ENCODE measurements around the gene POLRMT. TPM values are rescaled to one million over a fixed set of nuclear protein-coding genes. Genes with fewer than 3 reads are reported as not detected.
"Not testable (repeated sequence)": the region's sequence is repeated elsewhere in the genome, so short reads cannot be mapped to it uniquely, and the experiment has no call there.

POLRMT gene
- total RNA-seq, 1 donor from 2014 or later: 36.0 TPM

GRCh38 chr19:588093-588740 is 45.1 kb downstream of the POLRMT start:
- H3K36me3 ChIP-seq: peaks cover 4% of the 10 kb centered on the region
- H3K4me3 ChIP-seq: no peak overlapping the region
- ATAC-seq: peak; percentile 59
- H3K27ac ChIP-seq: no peak overlapping the region
- H3K9me3 ChIP-seq: no peaks in the 10 kb centered on the region
- peaks cover 10% of the 10 kb centered on the region for H3K4me1 ChIP-seq
- DNase-seq: peak; percentile 83
- intact Hi-C loops (cut with DNase I): no loop called here
- TF ChIP-seq, protein P1, sequence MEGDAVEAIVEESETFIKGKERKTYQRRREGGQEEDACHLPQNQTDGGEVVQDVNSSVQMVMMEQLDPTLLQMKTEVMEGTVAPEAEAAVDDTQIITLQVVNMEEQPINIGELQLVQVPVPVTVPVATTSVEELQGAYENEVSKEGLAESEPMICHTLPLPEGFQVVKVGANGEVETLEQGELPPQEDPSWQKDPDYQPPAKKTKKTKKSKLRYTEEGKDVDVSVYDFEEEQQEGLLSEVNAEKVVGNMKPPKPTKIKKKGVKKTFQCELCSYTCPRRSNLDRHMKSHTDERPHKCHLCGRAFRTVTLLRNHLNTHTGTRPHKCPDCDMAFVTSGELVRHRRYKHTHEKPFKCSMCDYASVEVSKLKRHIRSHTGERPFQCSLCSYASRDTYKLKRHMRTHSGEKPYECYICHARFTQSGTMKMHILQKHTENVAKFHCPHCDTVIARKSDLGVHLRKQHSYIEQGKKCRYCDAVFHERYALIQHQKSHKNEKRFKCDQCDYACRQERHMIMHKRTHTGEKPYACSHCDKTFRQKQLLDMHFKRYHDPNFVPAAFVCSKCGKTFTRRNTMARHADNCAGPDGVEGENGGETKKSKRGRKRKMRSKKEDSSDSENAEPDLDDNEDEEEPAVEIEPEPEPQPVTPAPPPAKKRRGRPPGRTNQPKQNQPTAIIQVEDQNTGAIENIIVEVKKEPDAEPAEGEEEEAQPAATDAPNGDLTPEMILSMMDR (IDR thresholded peaks at IDR 0.05): peak; percentile 39
- H3K27me3 ChIP-seq: peaks cover 49% of the 10 kb centered on the region

- H3K36me3 ChIP-seq: peaks cover 27% of the 10 kb centered on the region
- no peak overlapping the region for H3K27ac ChIP-seq
- peaks cover 23% of the 10 kb centered on the region for H3K27me3 ChIP-seq
- intact Hi-C loops (cut with DNase I): no loop called here
- TF ChIP-seq, protein P1 (IDR thresholded peaks at IDR 0.05): no peak
- H3K9me3 ChIP-seq: no peaks in the 10 kb centered on the region
- DNase-seq (no peak), ATAC-seq (no peak)
- no peak overlapping the region for H3K4me3 ChIP-seq
- peaks cover 10% of the 10 kb centered on the region for H3K4me1 ChIP-seq
These were observed 47.7 kb downstream of the POLRMT start for GRCh38 chr19:585551-586110.

- Histone ChIP-seq H3K27me3 (peaks cover 20% of the 10 kb centered on the region), H3K36me3 (peaks cover 31% of the 10 kb centered on the region), H3K4me1 (peaks cover 10% of the 10 kb centered on the region)
- H3K27ac ChIP-seq; intact Hi-C loops (cut with DNase I); H3K4me3 ChIP-seq; DNase-seq; ATAC-seq; H3K9me3 ChIP-seq: not testable (repeated sequence)
These were observed 48.2 kb downstream of the POLRMT start for GRCh38 chr19:585146-585545.

GRCh38 chr19:584240-585001 is 48.9 kb downstream of the POLRMT start:
- no peak overlapping the region for H3K27ac ChIP-seq
- peaks cover 10% of the 10 kb centered on the region for H3K4me1 ChIP-seq
- intact Hi-C loops (cut with DNase I): loop anchor here (5.0 kb wide), 1 partner anchor 148 kb away; no protein-coding TSS in a partner anchor
- peak; percentile 67 for ATAC-seq
- H3K27me3 ChIP-seq: peaks cover 19% of the 10 kb centered on the region
- no peak overlapping the region for H3K4me3 ChIP-seq
- peak; percentile 77 for DNase-seq
- TF ChIP-seq, protein P1 (IDR thresholded peaks at IDR 0.05): peak; percentile 84
- peaks cover 35% of the 10 kb centered on the region for H3K36me3 ChIP-seq
- no peaks in the 10 kb centered on the region for H3K9me3 ChIP-seq

DNA sequence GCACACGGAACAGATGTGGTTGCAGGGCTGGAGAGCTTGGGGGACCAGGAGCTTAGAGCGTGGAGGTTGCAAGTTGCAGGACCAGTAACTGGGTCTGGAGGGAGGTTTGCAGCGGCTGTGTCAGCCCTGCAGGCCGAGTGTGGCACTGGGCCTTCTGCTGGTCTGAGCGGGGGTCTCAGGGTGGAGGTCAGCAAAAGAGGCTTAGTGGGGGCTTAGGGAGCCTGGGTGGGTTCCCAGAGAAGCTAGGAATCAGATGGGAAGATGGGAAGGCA is 49.4 kb downstream of the POLRMT start:
- no peak overlapping the region for H3K4me3 ChIP-seq
- intact Hi-C loops (cut with DNase I): loop anchor here (5.0 kb wide), 1 partner anchor 148 kb away; no protein-coding TSS in a partner anchor
- DNase-seq (no peak), ATAC-seq (no peak)
- peaks cover 14% of the 10 kb centered on the region for H3K27me3 ChIP-seq
- TF ChIP-seq, protein P1 (IDR thresholded peaks at IDR 0.05): no peak
- no peak overlapping the region for H3K27ac ChIP-seq
- H3K9me3 ChIP-seq: no peaks in the 10 kb centered on the region
- peaks cover 37% of the 10 kb centered on the region for H3K36me3 ChIP-seq
- H3K4me1 ChIP-seq: peaks cover 10% of the 10 kb centered on the region

Data from upper lobe of right lung (tissue), 1 donor.